ENCODE results near the gene CD244. TPM values are rescaled to one million over a fixed set of nuclear protein-coding genes. Genes with fewer than 3 reads are reported as not detected.
"Not testable (repeated sequence)": the region's sequence is repeated elsewhere in the genome, so short reads cannot be mapped to it uniquely, and the experiment has no call there.

CD244 gene
- polyA plus RNA-seq, 1 donor from 2014 or later = not detected

- not testable (repeated sequence) for H3K27me3 ChIP-seq (ENCODE audit: insufficient read depth, low read depth, low read length); H3K9me2 ChIP-seq (ENCODE audit: insufficient read depth, low read length); H3K27ac ChIP-seq (ENCODE audit: low read length); H3K4me3 ChIP-seq (ENCODE audit: low read length); H3K36me3 ChIP-seq (ENCODE audit: insufficient read depth, low read length); H2AFZ ChIP-seq (ENCODE audit: low read depth, low read length); H4K20me1 ChIP-seq (ENCODE audit: insufficient read depth); H3F3A ChIP-seq (ENCODE audit: insufficient read depth, low read length, poor library complexity, severe bottlenecking); H3K79me2 ChIP-seq (replicated peaks; ENCODE audit: insufficient read depth, low read length); H3K9me3 ChIP-seq (ENCODE audit: low read length); H3K9ac ChIP-seq (ENCODE audit: low read length); H3K4me2 ChIP-seq (ENCODE audit: low read length)
Measured at GRCh38 chr1:160875591-160875990, 12.9 kb upstream of the CD244 start.

GRCh38 chr1:160874935-160875334 lies 12.2 kb upstream of the CD244 start:
- H2AFZ ChIP-seq (ENCODE audit: low read depth, low read length) = no peak overlapping the region
- H3K9me3 ChIP-seq (ENCODE audit: low read length) = no peaks in the 10 kb centered on the region
- H3K4me2 ChIP-seq (ENCODE audit: low read length) = no peak overlapping the region
- no peaks in the 10 kb centered on the region for H4K20me1 ChIP-seq (ENCODE audit: insufficient read depth)
- H3K79me2 ChIP-seq (replicated peaks; ENCODE audit: insufficient read depth, low read length) = no peaks in the 10 kb centered on the region
- no peak for TF ChIP-seq MXI1 (conservative IDR thresholded peaks at IDR 0.05; ENCODE audit: poor library complexity, severe bottlenecking)
- no peak overlapping the region for H3K27ac ChIP-seq (ENCODE audit: low read length)
- H3K27me3 ChIP-seq (ENCODE audit: insufficient read depth, low read depth, low read length) = no peaks in the 10 kb centered on the region
- H3K9ac ChIP-seq (ENCODE audit: low read length) = no peak overlapping the region
- no peaks in the 10 kb centered on the region for H3K36me3 ChIP-seq (ENCODE audit: insufficient read depth, low read length)
- H3F3A ChIP-seq (ENCODE audit: insufficient read depth, low read length, poor library complexity, severe bottlenecking) = no peaks in the 10 kb centered on the region
- H3K9me2 ChIP-seq (ENCODE audit: insufficient read depth, low read length) = no peaks in the 10 kb centered on the region
- no peak overlapping the region for H3K4me3 ChIP-seq (ENCODE audit: low read length)

- Histone ChIP-seq H3K4me2 (ENCODE audit: low read length) (no peak overlapping the region), H3K36me3 (ENCODE audit: insufficient read depth, low read length) (no peaks in the 10 kb centered on the region), H3F3A (ENCODE audit: insufficient read depth, low read length, poor library complexity, severe bottlenecking) (no peaks in the 10 kb centered on the region), H3K27me3 (ENCODE audit: insufficient read depth, low read depth, low read length) (no peaks in the 10 kb centered on the region), H3K27ac (ENCODE audit: low read length) (no peak overlapping the region), H2AFZ (ENCODE audit: low read depth, low read length) (no peak overlapping the region), H3K9ac (ENCODE audit: low read length) (no peak overlapping the region), H3K9me3 (ENCODE audit: low read length) (no peaks in the 10 kb centered on the region), H3K4me3 (ENCODE audit: low read length) (no peak overlapping the region), H4K20me1 (ENCODE audit: insufficient read depth) (no peaks in the 10 kb centered on the region), H3K79me2 (replicated peaks; ENCODE audit: insufficient read depth, low read length) (no peaks in the 10 kb centered on the region), H3K9me2 (ENCODE audit: insufficient read depth, low read length) (no peaks in the 10 kb centered on the region)
- TF ChIP-seq CTCF (IDR thresholded peaks at IDR 0.05; ENCODE audit: poor library complexity, severe bottlenecking) = no peak
- TF ChIP-seq EP300 (conservative IDR thresholded peaks at IDR 0.05; ENCODE audit: poor library complexity, severe bottlenecking) = no peak
- no peak for TF ChIP-seq TAF1 (IDR thresholded peaks at IDR 0.05; ENCODE audit: low read depth)
- no peak for TF ChIP-seq POLR2AphosphoS5 (IDR thresholded peaks at IDR 0.05)
- no peak for TF ChIP-seq SMC3 (conservative IDR thresholded peaks at IDR 0.05; ENCODE audit: poor library complexity)
- no peak for TF ChIP-seq RAD21 (conservative IDR thresholded peaks at IDR 0.05)
Measured at GRCh38 chr1:160868141-160868540, 5.5 kb upstream of the CD244 start.

GRCh38 chr1:160867651-160868050 lies 5.0 kb upstream of the CD244 start:
- H3K27ac ChIP-seq (ENCODE audit: low read length); H3K79me2 ChIP-seq (replicated peaks; ENCODE audit: insufficient read depth, low read length); H3K9ac ChIP-seq (ENCODE audit: low read length); H4K20me1 ChIP-seq (ENCODE audit: insufficient read depth); H3K4me3 ChIP-seq (ENCODE audit: low read length); H3F3A ChIP-seq (ENCODE audit: insufficient read depth, low read length, poor library complexity, severe bottlenecking); H3K9me3 ChIP-seq (ENCODE audit: low read length); H3K4me2 ChIP-seq (ENCODE audit: low read length); H3K9me2 ChIP-seq (ENCODE audit: insufficient read depth, low read length); H3K36me3 ChIP-seq (ENCODE audit: insufficient read depth, low read length); H3K27me3 ChIP-seq (ENCODE audit: insufficient read depth, low read depth, low read length); H2AFZ ChIP-seq (ENCODE audit: low read depth, low read length): not testable (repeated sequence)

All from neural cell (in vitro differentiated cells).